ENCODE measurements around the gene KLHL22. TPM values are rescaled to one million over a fixed set of nuclear protein-coding genes. Genes with fewer than 3 reads are reported as not detected.

The KLHL22 gene
- total RNA-seq, 1 donor from 2014 or later, result 16.1 TPM

GRCh38 chr22:20458530-20459151 is 37.0 kb downstream of the KLHL22 start:
- TF ChIP-seq, protein P1, sequence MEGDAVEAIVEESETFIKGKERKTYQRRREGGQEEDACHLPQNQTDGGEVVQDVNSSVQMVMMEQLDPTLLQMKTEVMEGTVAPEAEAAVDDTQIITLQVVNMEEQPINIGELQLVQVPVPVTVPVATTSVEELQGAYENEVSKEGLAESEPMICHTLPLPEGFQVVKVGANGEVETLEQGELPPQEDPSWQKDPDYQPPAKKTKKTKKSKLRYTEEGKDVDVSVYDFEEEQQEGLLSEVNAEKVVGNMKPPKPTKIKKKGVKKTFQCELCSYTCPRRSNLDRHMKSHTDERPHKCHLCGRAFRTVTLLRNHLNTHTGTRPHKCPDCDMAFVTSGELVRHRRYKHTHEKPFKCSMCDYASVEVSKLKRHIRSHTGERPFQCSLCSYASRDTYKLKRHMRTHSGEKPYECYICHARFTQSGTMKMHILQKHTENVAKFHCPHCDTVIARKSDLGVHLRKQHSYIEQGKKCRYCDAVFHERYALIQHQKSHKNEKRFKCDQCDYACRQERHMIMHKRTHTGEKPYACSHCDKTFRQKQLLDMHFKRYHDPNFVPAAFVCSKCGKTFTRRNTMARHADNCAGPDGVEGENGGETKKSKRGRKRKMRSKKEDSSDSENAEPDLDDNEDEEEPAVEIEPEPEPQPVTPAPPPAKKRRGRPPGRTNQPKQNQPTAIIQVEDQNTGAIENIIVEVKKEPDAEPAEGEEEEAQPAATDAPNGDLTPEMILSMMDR (IDR thresholded peaks at IDR 0.05; ENCODE audit: borderline replicate concordance), result no peak
- Histone ChIP-seq H3K4me1 (peaks cover 12% of the 10 kb centered on the region), H3K36me3 (peaks cover 18% of the 10 kb centered on the region), H3K27ac (replicated peaks) (no peak overlapping the region), H3K27me3 (ENCODE audit: low read depth) (no peaks in the 10 kb centered on the region), H3K4me3 (no peak overlapping the region), H3K9me3 (replicated peaks) (no peaks in the 10 kb centered on the region)
- DNase-seq, result no peak
- intact Hi-C loops (cut with micrococcal nuclease), result loop anchor here (5.0 kb wide), 1 partner anchor 41 kb away; no protein-coding TSS in a partner anchor

- Histone ChIP-seq H3K36me3 (peaks cover 18% of the 10 kb centered on the region), H3K9me3 (replicated peaks) (no peaks in the 10 kb centered on the region), H3K4me1 (peaks cover 4% of the 10 kb centered on the region), H3K4me3 (no peak overlapping the region), H3K27ac (replicated peaks) (no peak overlapping the region), H3K27me3 (ENCODE audit: low read depth) (no peaks in the 10 kb centered on the region)
- intact Hi-C loops (cut with micrococcal nuclease), result loop anchor here (5.0 kb wide), 1 partner anchor 40 kb away; no protein-coding TSS in a partner anchor
- DNase-seq, result no peak
- TF ChIP-seq, protein P1 (IDR thresholded peaks at IDR 0.05; ENCODE audit: borderline replicate concordance), result no peak
Measured at GRCh38 chr22:20457506-20458240, 37.9 kb downstream of the KLHL22 start.

DNA sequence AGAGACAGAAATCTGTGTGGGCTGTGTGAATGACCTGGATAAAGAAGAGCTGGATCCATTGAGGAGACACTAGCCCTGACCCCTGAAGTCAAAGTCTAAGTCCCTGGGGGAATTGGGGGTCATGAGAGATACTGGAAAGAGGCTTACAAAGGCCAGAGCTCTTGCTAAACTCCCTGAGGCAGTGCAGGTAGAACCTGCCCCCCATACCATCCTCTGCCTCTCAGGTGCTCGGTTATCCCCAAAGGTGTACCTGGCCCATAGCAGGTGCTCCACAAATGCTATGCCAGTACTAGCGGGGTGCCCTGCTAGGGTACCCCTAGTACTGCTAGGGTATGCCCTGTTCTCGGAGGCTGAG is 38.9 kb downstream of the KLHL22 start:
- Histone ChIP-seq H3K36me3 (peaks cover 24% of the 10 kb centered on the region), H3K4me3 (no peak overlapping the region), H3K27me3 (ENCODE audit: low read depth) (no peaks in the 10 kb centered on the region), H3K9me3 (replicated peaks) (no peaks in the 10 kb centered on the region), H3K4me1 (peaks cover 4% of the 10 kb centered on the region), H3K27ac (replicated peaks) (no peak overlapping the region)
- no peak for DNase-seq
- intact Hi-C loops (cut with micrococcal nuclease), result loop anchor here (5.0 kb wide), 1 partner anchor 39 kb away; no protein-coding TSS in a partner anchor
- TF ChIP-seq, protein P1 (IDR thresholded peaks at IDR 0.05; ENCODE audit: borderline replicate concordance), result no peak

DNA sequence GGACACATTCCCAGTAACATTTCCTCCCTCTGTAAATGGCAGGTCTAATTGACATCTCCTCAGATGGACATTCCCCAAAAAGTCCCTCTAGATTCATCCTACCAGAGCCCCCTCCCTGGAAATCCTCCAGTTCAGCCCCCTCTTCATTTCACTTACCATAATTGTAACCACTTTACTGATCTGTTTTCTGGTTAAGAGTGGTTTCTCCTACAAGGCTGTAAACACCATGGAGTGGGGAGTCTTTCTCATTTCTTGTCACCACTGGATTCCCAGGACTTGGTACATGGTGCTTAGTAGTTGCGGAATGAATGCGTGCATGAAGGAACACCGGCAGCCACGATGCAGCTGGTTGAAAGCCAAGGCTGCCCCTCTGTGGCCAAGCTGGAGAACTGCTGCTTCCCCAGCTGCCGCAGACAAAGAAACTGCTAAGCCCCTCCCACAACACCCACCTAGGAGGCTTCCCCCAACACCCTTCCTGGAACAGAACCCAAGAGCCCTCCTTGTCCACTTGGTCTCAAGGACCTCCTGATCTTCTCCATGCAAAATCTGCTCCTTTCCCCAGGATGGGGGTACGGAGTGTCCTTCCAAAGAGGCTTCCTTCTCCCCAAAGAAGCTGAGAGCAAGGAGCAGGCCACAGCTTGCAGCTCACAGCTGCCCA is 39.4 kb downstream of the KLHL22 start:
- Histone ChIP-seq H3K27ac (replicated peaks) (no peak overlapping the region), H3K36me3 (peaks cover 30% of the 10 kb centered on the region), H3K4me1 (peaks cover 4% of the 10 kb centered on the region), H3K4me3 (no peak overlapping the region), H3K27me3 (ENCODE audit: low read depth) (no peaks in the 10 kb centered on the region), H3K9me3 (replicated peaks) (no peaks in the 10 kb centered on the region)
- peak; percentile 69 for DNase-seq
- intact Hi-C loops (cut with micrococcal nuclease), result loop anchor here (5.0 kb wide), 1 partner anchor 39 kb away; no protein-coding TSS in a partner anchor
- TF ChIP-seq, protein P1 (IDR thresholded peaks at IDR 0.05; ENCODE audit: borderline replicate concordance), result peak; percentile 97

- intact Hi-C loops (cut with micrococcal nuclease), result loop anchor here (5.0 kb wide), 1 partner anchor 38 kb away; no protein-coding TSS in a partner anchor
- TF ChIP-seq, protein P1 (IDR thresholded peaks at IDR 0.05; ENCODE audit: borderline replicate concordance), result no peak
- peaks cover 4% of the 10 kb centered on the region for H3K4me1 ChIP-seq
- no peak for DNase-seq
- H3K4me3 ChIP-seq, result no peak overlapping the region
- H3K36me3 ChIP-seq, result peaks cover 31% of the 10 kb centered on the region
- H3K27me3 ChIP-seq (ENCODE audit: low read depth), result no peaks in the 10 kb centered on the region
- no peaks in the 10 kb centered on the region for H3K9me3 ChIP-seq (replicated peaks)
- no peak overlapping the region for H3K27ac ChIP-seq (replicated peaks)
Measured at GRCh38 chr22:20455709-20456063, 39.9 kb downstream of the KLHL22 start.

Measured in left ventricle myocardium inferior (tissue), 1 donor.